ENCODE results near the gene MAP7.
A peak's percentile ranks its signal among the peaks of the same experiment; 100 is the strongest.

MAP7 gene

GRCh38 chr6:136465766-136466303, 84.4 kb downstream of the MAP7 start:
- DNase-seq (ENCODE audit: low read depth) = no peak
- H3K4me3 ChIP-seq (ENCODE audit: low read depth, low read length) = no peak overlapping the region
- TF ChIP-seq MYC (IDR thresholded peaks at IDR 0.05; ENCODE audit: low read depth, low read length) (no peak), POLR2A (IDR thresholded peaks at IDR 0.05; ENCODE audit: extremely low read depth, insufficient read length) (no peak)
- TF ChIP-seq, protein P1, sequence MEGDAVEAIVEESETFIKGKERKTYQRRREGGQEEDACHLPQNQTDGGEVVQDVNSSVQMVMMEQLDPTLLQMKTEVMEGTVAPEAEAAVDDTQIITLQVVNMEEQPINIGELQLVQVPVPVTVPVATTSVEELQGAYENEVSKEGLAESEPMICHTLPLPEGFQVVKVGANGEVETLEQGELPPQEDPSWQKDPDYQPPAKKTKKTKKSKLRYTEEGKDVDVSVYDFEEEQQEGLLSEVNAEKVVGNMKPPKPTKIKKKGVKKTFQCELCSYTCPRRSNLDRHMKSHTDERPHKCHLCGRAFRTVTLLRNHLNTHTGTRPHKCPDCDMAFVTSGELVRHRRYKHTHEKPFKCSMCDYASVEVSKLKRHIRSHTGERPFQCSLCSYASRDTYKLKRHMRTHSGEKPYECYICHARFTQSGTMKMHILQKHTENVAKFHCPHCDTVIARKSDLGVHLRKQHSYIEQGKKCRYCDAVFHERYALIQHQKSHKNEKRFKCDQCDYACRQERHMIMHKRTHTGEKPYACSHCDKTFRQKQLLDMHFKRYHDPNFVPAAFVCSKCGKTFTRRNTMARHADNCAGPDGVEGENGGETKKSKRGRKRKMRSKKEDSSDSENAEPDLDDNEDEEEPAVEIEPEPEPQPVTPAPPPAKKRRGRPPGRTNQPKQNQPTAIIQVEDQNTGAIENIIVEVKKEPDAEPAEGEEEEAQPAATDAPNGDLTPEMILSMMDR (IDR thresholded peaks at IDR 0.05; ENCODE audit: low read depth, low read length) = no peak
- TF ChIP-seq, protein P2, sequence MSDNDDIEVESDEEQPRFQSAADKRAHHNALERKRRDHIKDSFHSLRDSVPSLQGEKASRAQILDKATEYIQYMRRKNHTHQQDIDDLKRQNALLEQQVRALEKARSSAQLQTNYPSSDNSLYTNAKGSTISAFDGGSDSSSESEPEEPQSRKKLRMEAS (IDR thresholded peaks at IDR 0.05; ENCODE audit: low read depth, low read length) = no peak

DNA sequence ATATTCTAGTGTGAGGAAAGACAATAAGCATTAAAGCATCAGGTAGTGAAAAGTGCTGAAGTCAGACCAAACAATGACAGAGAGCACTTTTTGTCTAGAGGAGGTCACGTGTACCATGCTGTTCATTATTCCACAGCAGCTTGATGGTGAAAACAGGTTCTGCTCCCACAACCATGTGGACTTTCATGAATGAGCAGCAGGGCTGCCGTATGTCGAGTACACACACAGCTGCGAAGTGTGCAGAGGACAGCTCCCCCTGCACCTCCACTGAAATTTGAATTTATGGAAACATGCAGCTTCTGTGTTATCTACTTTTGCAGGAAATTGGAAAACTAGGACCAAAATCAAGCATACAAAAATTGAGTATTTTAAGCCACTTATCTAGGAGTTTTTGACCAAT, 85.3 kb downstream of the MAP7 start:
- H3K4me3 ChIP-seq (ENCODE audit: low read depth, low read length) = no peak overlapping the region
- TF ChIP-seq MYC (IDR thresholded peaks at IDR 0.05; ENCODE audit: low read depth, low read length) (no peak), POLR2A (IDR thresholded peaks at IDR 0.05; ENCODE audit: extremely low read depth, insufficient read length) (no peak)
- TF ChIP-seq, protein P1 (IDR thresholded peaks at IDR 0.05; ENCODE audit: low read depth, low read length) = no peak
- TF ChIP-seq, protein P2 (IDR thresholded peaks at IDR 0.05; ENCODE audit: low read depth, low read length) = no peak
- DNase-seq (ENCODE audit: low read depth) = no peak

DNA sequence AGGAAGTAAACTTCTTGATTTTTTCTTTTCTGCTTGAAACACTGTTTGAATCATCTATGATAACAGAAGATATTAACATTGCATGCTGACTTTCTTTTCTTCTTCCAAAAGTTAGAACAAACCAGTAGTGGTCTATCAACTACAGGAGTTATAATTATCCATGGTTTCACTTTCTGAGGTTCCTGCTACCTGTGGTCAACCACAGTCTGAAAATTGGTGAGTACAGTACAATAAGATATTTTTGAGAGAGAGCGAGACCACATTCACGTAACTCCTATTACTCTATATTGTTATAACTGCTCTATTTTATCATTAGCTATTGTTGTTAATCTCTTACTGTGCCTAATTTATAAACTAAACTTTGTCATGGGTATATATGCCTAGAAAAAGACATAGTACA, 86.1 kb downstream of the MAP7 start:
- H3K4me3 ChIP-seq (ENCODE audit: low read depth, low read length) = no peak overlapping the region
- DNase-seq (ENCODE audit: low read depth) = peak; percentile 10
- TF ChIP-seq, protein P2 (IDR thresholded peaks at IDR 0.05; ENCODE audit: low read depth, low read length) = no peak

DNA sequence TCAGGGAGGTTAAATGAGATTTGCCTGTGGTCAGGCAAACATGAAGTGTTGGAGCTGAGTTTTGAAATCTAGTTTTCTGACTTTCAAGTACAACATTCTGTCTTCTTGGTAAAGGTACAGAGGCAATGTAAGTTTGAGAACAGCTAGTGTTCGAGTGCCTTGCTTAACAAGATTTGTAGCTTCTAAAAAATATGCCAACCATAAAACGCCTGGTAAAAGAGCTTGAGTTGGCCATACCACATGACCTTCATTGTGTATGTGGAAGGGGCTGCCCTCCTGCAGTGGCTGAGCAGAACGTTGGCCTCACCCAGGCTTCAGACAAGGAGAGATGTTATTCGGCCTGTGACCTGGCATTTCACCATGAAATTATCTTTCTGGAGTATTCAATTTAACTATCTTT, 86.5 kb downstream of the MAP7 start:
- no peak for DNase-seq (ENCODE audit: low read depth)

DNA sequence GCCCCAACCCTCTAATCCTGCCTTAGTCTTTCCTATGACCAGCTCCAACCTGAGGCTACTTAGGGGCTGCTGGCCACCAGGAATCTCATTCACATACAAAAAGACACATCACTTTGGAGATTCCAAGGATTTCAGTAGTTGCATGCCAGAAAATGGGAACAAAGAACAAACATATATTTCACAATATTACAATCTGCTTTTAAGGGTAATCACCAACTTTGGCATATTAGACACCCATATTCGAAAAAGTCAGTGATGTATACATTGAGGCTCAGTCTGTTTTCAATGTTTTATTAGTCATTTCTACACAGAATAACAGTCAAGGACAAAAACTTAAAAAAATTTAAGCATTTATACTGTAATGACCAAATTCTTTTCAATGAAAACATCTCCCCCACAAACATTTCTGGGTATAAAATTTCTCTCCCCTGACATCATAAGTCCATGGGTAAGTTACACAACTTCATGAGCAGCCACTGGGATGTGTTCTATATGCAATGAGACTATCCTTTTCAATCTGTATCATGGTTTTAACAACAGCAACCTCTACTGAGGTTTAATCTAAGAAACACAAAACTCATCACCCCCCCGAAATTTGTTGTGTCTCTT, 103.5 kb downstream of the MAP7 start:
- TF ChIP-seq, protein P1 (IDR thresholded peaks at IDR 0.05; ENCODE audit: low read depth, low read length) = no peak
- TF ChIP-seq MYC (IDR thresholded peaks at IDR 0.05; ENCODE audit: low read depth, low read length) (no peak), POLR2A (IDR thresholded peaks at IDR 0.05; ENCODE audit: extremely low read depth, insufficient read length) (no peak)
- TF ChIP-seq, protein P2 (IDR thresholded peaks at IDR 0.05; ENCODE audit: low read depth, low read length) = no peak
- no peak overlapping the region for H3K4me3 ChIP-seq (ENCODE audit: low read depth, low read length)
- DNase-seq (ENCODE audit: low read depth) = no peak

More for the DNA sequence above, 86.5 kb downstream of the MAP7 start:
- H3K4me3 ChIP-seq (ENCODE audit: low read depth, low read length) = no peak overlapping the region
- TF ChIP-seq MYC (IDR thresholded peaks at IDR 0.05; ENCODE audit: low read depth, low read length) (no peak), POLR2A (IDR thresholded peaks at IDR 0.05; ENCODE audit: extremely low read depth, insufficient read length) (no peak)
- TF ChIP-seq, protein P2 (IDR thresholded peaks at IDR 0.05; ENCODE audit: low read depth, low read length) = no peak
- TF ChIP-seq, protein P1 (IDR thresholded peaks at IDR 0.05; ENCODE audit: low read depth, low read length) = no peak

GRCh38 chr6:136446145-136446544, 104.1 kb downstream of the MAP7 start:
- DNase-seq (ENCODE audit: low read depth) = no peak

More at GRCh38 chr6:136446145-136446544, 104.1 kb downstream of the MAP7 start:
- TF ChIP-seq MYC (IDR thresholded peaks at IDR 0.05; ENCODE audit: low read depth, low read length) = no peak
- no peak for TF ChIP-seq POLR2A (IDR thresholded peaks at IDR 0.05; ENCODE audit: extremely low read depth, insufficient read length)
- TF ChIP-seq, protein P1 (IDR thresholded peaks at IDR 0.05; ENCODE audit: low read depth, low read length) = no peak
- TF ChIP-seq, protein P2 (IDR thresholded peaks at IDR 0.05; ENCODE audit: low read depth, low read length) = no peak
- H3K4me3 ChIP-seq (ENCODE audit: low read depth, low read length) = no peak overlapping the region

All from NB4 (cell line).